GM20431 (cell line): ENCODE results near the gene PRDM15.

Experiments used
- in situ Hi-C: fragments of 300-500 bp; cut with MseI, MboI; formaldehyde crosslinking; loops from one replicate; pipeline ENCODE4 v1.15.0; 2020; ENCODE audit warnings: low sequenced_read_pairs; ENCODE audit not compliant: unreplicated experiment

Gene PRDM15

DNA sequence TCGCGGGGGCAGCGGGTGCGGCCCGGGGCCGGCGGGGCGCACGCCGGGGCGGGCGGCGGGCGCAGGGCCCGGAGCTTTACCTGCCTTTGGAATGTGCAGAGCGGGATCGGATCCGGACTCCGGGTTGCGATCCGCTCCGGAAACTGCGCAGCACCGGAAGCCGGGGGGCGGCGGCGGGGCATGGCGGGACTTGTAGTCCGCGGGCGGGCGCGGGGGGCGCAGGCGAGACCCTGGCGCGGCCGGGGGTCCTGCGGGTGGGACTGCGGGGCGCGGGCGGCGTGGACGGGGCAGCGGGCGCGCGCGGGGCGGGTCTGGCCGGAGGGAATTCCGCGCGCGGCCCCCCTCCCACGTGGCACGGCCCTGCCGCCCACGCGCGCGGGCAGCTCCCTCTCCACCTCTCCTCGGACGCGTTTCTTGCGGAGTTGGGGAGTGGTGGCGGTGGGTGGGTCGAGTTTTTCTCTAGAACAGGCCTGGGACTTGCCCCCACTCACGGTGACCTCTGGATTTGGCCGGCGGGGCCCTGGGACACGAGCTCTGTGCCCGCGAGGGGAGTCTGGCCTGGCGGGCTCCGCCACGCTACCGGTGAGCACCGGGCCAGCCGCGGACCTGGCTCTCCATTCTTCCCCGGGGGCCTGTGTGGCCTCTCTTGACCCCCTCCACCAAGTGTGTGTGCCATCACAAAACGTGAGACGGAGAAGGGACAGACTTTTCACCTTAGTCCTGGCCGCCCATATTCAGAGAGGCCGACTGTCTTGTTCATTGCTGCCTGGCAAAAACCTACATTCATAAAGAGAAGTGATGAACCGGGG is at the start of gene PRDM15:
TSS of gene PRDM15 (minus strand) at position 155 of the 809 bp plus-strand sequence. CDS start 18,981 bp downstream, outside the sequence.
- in situ Hi-C loops, result no loop called here

DNA sequence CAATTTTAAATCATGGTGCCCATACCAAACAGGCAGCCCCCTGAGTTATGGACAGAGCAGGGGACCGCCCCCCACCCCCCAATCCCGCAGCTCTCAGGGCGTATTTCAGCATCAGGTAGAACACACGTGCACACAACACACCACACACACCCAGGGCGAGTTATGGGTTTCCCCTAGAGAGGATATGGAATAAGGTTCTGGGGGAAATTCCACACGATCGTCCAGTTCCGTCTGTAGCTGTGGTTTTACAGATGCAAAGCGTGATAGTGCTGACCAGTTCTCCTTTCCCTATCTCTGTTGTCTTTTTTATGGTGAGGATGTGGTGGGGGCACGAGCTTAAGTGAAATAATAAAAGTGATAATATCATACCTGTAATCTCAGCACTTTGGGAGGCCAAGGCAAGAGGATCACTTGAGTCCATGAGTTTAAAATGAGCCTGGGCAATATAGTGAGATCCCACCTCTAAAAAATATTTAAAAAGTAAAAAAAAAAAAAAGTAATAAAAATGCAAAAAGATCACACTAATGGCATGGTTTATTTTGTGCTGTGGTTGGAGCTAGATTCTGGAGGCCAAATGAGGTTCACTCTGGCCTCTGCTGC is 49.6 kb upstream of the PRDM15 start:
- in situ Hi-C loops, result no loop called here

GRCh38 chr21:41927727-41928409 is 48.7 kb upstream of the PRDM15 start:
- in situ Hi-C loops, result no loop called here

- in situ Hi-C loops, result no loop called here
Observed at GRCh38 chr21:41926807-41927171, 47.6 kb upstream of the PRDM15 start.

GRCh38 chr21:41926117-41926806 is 47.1 kb upstream of the PRDM15 start:
- in situ Hi-C loops, result no loop called here

- in situ Hi-C loops, result no loop called here
Observed at GRCh38 chr21:41925767-41926116, 46.6 kb upstream of the PRDM15 start.

DNA sequence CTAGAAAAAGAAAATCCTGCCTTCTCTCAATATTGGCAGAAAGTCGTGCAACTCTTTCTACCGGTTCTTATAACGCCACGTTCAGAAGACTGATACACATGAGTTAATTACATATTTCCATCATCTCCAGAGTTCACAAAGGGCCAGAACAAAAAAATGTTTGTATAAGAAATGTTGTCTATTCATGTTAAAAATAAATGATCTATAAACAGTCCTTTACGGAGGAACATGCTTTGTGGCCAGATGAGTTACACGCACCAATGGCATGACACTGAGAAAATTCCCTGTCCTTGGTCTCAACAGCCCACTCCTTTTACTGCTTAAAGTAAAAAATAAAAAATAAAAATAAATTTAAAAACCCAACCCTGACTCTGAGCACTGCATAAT is 45.2 kb upstream of the PRDM15 start:
- in situ Hi-C loops, result no loop called here

DNA sequence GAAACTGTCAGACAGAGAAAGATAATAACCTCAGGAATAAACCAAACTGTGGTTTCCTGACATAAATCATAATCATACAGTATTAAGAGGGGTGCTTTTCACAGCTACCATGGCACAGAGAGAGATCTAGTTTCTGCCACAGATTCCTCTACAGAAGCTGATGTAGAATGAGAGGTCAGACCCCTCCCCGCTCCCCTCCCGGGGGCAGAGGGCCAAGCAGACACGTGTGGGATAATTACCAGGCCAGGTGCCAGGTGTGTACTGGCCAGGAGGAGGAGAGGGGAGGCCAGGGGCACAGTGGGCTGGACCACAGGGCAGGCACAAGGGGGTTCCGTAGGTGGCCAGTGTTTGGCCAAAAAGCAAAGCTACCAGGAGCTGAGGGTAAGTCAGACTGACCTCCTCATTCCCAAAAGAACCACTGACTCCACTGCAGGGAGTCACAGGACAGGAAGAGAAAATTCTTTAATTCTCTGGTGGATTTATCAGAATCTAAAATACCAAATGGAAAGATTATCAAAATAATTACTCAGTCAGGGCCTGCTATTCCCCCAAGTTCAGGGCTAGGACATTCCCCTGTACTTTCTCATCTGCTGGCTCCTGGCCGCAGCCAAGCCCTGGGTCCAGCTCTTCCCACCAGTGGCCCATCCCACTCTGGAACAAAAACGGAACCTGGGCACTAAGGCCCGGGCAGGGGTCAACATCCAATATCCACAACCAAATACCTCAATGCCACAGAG is 44.7 kb upstream of the PRDM15 start:
- in situ Hi-C loops, result no loop called here

DNA sequence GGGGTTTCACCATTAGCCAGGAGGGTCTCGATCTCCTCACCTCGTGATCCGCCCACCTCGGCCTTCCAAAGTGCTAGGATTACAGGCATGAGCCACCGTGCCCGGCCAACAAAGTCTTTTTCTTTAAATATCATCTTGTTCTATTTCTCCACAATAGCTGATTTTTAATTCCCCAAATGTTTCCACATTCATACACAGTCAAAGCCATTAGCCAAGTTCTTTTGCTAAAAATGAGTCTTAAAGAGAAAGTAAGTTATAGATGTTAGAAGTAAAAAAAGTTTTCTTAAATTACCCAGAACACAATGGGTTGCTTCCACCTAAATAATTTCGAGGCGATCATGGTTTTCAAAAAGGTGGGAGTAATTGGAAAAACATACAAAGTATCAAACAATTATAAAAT is 44.0 kb upstream of the PRDM15 start:
- in situ Hi-C loops, result no loop called here

GRCh38 chr21:41921021-41921420 is 41.9 kb upstream of the PRDM15 start:
- in situ Hi-C loops, result no loop called here

DNA sequence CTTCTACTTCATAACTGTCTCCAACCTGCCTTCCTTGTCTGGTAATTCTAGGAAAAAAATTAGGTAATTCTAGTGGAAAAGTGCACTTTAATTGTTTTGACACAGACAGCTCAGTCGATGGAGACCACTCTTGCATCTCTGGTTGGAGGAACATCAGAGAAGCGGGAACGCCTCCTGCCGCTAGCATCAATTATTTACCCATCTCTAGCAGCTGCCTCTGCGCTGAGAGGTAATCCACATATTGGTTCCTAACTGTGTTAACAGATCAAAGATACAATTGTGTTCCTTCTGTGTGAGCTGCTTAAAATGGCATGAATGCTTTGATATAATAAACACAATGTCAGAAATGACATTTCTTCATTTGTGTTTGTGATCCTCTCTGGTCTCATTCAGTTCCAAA is 41.3 kb upstream of the PRDM15 start:
- in situ Hi-C loops, result no loop called here

- in situ Hi-C loops, result no loop called here
Observed at GRCh38 chr21:41919666-41920398, 40.7 kb upstream of the PRDM15 start.

- in situ Hi-C loops, result no loop called here
Observed at GRCh38 chr21:41918561-41919358, 39.6 kb upstream of the PRDM15 start.

DNA sequence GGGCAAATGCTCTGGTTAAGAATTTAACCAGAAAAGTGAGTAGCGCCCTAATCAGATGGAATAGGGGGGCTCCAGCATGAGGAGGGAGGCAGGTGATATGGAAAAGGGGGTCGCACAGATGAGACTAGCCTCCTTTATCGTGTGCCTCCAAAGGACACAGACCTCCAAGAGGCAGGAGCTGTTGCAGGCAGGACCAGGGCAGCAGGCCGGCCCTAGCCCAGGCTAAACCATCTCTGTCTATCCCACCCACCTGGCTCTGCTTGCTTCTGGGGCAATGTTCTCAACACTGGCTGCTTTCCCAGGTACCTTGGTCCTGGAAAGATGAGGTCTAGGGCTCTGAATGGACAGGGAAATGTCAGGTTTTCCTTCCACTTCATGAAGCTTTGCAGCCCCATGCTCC is 38.4 kb upstream of the PRDM15 start:
- in situ Hi-C loops, result no loop called here

DNA sequence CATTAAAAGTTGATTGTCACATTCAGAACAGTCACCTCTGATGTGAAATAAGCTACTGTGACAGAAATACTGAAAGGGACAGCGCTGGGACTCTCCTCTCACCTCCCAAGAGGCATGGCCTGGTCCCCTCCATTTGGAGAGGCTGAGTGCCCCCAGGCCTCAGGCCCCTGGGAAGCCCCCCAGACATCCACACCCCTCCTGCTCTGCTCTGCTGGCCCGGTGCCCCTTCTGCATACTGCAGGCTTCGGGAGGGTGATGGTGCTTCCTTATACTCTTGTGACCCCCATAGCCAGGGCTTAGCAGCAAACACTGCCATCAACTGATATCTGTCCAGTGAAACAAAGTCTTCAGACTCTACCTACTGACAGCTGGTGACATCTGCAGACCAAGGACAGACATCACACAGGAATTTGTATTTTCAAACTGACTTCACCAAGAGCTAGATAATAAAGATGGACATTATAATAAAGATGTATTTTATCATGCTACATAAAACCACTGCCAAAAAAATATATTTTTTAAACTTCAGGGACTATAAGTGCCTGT is 37.8 kb upstream of the PRDM15 start:
- in situ Hi-C loops, result no loop called here

DNA sequence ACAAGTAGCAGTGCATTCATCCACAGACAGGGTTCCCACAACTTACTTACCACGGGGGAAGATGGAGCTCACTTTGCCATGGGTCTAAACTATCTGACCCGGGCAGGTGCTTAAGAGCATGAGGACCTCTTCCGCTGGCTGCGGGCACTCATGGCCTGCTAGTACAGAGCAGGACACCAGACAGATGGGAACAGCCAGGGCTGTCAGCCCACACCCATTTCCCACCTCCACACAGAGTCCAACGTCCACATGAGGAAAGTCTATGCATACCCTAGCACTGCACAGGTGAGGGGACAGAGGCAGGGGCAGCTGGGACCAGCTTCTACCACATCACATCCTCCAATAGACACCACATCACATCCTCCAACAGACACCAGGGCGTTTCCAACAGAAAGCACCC is 35.8 kb upstream of the PRDM15 start:
- in situ Hi-C loops, result no loop called here

GRCh38 chr21:41914358-41914757 is 35.2 kb upstream of the PRDM15 start:
- in situ Hi-C loops, result no loop called here

- in situ Hi-C loops, result no loop called here
Observed at GRCh38 chr21:41913230-41913629, 34.1 kb upstream of the PRDM15 start.
